Ecto neural progenitor cell (in vitro differentiated cells): ENCODE measurements around the gene CYP4F12.
"Not testable (repeated sequence)": the region's sequence is repeated elsewhere in the genome, so short reads cannot be mapped to it uniquely, and the experiment has no call there.

Experiments used
- DNase-seq: peaks from one replicate; pipeline ENCODE4 v3.0.0-alpha.2; 2018; ENCODE audit warnings: low spot score

CYP4F12 gene

DNA sequence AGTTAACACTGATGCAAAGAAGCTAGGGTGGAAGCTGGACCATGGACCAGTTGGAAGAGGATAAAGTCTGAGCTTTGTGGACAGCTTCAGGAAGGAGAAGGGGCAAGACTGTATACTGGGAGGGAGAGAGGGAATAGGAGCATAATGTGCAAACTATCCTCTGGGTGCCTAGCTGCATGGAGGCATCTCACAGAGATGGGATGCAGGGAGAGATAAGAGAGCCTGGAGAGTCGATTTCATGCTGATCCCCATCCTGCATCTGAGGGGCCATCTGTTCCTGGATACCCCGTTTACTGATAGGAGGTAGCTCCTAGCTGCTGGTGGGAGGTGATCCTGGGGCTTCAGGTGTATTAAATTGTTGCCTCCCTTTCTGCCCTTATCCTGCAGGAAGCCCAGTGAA lies 23.4 kb upstream of the CYP4F12 start:
- no peak for DNase-seq

DNA sequence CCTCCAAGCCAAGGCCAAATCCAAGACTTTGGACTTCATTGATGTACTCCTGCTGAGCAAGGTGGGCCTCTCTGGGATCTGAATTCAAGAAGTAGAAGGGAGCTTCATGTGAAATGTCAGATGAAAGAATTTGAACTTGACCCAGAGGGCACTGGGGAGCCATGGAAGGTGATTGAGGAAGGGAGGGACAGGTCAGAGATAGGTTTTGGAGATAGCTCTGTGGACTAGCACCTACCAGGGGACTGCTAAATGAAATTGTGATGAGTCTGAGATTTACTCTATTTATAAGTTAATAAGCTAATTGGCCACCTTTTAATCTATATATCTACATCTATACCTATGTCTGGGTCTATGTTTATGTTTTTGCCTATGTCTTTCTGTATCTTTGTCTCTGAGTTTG lies 22.8 kb upstream of the CYP4F12 start:
- DNase-seq = not testable (repeated sequence)

DNA sequence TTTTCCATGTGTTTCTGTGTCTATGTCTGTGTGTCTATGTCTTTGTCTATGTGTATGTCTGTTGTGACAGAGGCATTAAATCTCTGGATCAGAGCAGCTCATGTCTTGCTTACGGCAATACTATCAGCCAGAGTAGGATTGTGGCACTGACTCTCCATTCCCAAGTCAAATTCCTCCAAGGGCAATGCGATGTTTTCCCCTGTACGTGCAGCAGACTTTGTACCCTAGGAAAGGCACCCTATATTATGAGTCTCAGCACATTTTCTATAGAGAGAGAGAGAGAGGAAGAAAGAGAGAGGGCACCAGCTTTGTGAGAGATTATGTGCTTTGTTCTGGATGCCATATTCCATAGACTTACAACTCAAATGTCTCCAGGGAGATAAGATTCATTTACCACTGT lies 21.1 kb upstream of the CYP4F12 start:
- DNase-seq = no peak

DNA sequence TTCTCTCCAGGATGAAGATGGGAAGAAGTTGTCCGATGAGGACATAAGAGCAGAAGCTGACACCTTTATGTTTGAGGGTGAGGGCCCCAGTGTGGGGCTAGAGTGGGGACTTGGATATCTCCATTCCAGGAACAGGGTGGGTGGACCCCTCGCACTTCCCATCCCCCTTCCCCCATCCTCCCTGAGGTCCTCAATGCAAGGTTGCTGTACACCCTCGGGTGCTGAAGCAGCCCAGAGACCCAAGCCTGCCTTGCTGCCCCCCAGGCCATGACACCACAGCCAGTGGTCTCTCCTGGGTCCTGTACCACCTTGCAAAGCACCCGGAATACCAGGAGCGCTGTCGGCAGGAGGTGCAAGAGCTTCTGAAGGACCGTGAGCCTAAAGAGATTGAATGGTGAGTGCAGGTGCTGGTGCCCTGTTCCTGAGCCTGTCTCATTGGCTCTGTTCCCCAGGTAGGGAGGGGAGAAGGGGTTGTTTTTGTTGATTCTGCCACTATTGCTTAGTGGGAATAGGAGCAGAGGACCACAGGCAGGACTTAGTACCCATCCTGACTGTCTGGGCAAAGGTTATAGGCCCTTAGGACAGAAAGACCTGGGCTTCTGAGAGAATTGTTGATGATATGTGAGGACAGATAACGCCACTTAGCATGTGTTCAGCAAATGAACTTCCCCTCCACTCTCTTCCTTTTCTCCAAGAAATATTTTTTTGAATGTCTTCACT lies 20.2 kb upstream of the CYP4F12 start:
- no peak for DNase-seq

DNA sequence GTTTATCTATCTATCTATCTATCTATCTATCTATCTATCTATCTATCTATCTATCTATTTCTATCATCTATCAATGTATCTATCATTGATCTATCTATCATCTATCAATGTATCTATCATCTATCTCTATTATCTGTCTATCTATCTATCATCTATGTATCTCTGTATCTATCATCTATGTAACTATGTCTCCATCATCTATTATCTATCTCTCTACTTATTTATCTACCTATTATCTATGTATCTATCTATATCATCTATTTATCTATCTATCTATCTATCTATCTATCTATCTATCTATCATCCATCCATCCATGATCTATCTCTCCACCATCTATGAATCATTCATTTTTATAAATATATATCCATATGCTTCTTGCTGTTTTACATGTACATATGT lies 16.4 kb upstream of the CYP4F12 start:
- no peak for DNase-seq

DNA sequence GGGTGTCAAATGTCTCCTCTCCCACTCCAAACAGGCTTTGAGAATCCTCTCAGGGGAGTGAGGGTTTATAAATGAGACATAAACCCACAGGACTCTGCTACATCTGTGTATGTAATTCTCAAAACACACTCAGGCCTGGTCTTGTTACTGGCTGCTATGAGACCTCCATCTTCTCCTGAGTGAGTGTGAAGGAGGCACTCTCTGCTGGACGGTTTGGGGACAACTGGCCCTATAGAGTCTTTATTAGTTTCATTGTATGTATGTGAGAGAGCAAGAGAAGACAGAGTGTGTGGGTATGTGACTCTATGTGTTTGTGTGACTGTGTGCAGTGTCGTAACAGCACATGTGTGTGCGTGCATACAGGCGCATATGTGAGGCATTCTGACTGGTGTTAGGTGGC lies 9.6 kb upstream of the CYP4F12 start:
- DNase-seq = no peak

DNA sequence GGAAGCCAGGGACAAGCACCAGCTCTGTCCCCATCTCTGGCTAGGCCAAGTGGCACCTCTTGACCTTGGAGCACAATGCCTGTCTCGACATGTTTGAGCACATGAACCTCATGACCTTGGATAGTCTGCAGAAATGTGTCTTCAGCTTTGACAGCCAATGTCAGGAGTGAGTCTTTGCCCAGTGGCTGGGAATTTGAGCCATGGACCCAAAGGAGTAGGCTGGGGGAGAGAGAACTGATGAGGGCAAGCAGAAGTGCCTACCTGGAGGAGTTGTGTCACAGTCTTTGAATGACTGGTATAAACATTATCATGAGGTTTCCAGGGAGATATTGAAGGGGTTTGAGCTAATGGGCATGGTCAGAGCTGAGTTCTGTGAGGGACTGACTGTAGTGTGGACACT lies 6.7 kb upstream of the CYP4F12 start:
- no peak for DNase-seq

DNA sequence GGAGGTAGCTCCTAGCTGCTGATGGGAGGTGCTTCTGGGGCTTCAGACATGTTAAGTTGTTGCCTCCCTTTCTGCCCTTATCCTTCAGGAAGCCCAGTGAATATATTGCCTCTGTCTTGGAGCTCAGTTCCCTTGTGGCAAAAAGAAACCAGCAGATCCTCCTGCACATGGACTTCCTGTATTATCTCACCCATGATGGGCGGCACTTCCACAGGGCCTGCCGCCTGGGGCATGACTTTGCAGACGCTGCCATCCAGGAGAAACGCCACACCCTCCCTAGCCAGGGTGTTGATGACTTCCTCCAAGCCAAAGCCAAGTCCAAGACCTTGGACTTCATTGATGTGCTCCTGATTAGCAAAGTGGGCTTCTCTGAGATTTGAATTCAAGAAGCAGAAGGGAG lies 6.0 kb upstream of the CYP4F12 start:
- no peak for DNase-seq

DNA sequence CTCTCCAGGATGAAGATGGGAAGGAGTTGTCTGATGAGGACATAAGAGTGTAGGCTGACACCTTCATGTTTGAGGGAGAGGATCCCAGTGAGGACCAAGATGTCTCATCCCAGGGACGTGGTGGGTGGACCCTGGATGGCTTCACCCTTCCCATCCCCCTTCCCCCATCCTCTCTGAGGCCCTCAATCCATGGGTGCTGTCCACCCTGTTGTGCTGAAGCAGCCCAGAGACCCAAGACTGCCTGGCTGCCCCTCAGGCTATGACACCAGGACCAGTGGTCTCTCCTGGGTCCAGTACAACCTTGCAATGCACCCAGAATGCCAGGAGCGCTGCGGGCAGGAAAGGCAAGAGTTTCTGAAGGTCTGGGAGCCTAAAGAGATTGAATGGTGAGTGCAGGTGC lies 3.4 kb upstream of the CYP4F12 start:
- no peak for DNase-seq

DNA sequence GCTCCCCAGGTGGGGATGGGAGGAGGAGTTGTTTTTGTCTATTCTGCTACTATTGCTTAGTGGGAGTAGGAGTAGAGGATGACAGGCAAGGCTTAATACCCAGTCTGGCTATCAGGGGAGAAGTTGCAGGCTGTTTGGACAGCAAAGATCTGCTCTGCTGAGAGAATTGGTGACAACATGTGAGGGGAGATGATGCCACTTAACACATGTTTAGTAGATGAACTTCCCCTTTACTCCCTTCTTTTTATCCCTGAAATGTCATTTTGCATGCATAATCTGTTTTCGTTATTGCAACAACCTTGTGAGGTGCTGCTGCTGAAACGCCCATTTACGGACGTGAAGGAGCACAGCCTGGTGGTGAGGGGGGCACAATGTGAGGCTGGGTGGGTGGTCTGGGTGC lies 3.0 kb upstream of the CYP4F12 start:
- no peak for DNase-seq

DNA sequence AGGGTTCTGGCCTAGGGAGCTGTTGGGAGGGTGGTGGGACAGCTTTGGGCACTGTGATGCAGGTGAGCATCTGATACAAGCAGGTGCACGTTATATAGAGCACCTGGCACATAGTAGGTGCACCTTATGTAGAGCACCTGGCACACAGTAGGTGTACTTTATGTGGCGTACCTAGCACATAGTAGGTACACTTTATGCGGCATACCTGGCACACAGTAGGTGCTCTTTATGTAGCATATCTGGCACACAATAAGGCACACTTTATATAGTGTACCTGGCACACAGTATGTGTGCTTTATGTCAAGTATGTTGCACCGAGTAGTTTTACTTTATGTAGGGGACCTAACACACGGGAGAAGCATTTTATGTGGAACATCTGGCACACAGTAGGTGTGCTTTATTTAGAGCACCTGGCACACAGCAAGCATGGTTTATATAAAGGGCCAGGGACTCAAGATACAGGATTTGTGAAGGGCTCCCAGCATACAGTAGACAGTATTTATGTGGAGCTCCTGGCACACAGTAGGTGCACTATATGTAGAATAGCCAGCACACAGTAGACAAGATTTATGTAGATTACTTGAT lies 1.6 kb upstream of the CYP4F12 start:
- no peak for DNase-seq

DNA sequence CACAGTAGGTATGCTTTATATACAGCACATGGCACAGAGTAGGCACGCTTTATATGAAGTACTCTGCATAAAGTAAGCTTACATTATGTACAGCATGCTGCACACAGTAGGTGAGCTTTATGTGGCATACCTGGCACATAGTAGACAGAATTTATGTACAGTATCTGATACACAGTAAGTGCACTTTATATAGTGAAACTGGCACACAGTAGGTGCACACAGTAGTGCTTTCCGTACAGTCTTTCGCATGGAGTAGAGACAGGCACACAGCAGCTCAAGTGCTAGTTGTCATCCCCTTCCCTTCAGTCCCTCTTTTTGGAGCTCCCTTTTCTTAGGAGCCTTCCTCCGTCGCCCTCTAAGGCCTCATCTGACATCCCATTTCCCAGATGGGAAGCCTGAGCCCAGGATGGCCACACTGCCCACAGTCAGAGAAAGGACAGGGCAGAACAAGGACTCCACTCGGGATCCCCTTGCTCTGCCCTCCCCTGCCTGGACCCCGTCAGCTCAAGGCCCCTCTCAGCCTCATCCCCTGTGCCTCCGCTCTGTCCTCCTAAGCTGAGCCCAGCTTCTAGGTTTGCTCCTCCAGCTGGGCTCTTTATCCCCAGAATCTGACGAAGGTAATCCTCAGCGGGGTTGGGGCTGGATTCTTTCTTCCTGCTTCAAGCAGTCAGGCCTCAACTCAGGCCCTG lies 852 bp upstream of the CYP4F12 start:
- no peak for DNase-seq

DNA sequence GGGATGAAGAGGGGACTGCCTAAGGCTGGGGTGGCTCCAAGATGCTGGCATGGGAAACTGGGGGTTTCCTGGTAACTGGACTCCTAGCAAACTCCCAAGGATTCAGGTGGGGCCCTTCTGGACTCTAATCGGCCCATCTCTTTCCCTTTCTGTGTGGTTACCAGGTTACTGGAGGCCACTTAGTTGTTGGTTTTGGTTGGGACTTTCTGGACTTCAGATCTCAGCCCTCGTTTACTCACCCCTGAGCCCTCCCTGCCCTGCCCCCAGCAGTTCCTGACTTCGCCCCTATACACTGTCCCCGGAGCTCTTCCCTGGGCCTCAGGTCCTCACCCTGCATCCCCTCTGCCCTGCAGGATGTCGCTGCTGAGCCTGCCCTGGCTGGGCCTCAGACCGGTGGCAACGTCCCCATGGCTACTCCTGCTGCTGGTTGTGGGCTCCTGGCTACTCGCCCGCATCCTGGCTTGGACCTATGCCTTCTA lies 328 bp downstream of the CYP4F12 start:
- DNase-seq = no peak

DNA sequence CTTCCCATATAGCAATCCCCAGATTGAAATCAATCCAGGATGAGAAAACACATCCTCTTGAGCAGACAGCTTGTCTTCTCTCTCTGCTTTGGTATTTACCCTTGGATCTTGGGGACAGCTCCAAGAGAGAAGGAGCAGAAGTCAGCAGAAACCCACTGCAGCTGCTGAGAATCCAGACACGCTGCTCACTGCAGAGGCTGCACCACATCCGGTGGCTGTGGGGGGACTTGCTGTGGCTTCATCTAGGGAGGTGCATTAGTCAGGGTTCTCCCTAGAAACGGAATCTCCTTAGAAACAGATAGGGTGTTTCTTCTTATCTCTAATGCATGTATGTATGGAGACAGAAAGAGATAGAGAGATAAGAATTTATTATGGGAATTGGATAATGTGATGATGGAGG lies 2.7 kb downstream of the CYP4F12 start:
- no peak for DNase-seq

DNA sequence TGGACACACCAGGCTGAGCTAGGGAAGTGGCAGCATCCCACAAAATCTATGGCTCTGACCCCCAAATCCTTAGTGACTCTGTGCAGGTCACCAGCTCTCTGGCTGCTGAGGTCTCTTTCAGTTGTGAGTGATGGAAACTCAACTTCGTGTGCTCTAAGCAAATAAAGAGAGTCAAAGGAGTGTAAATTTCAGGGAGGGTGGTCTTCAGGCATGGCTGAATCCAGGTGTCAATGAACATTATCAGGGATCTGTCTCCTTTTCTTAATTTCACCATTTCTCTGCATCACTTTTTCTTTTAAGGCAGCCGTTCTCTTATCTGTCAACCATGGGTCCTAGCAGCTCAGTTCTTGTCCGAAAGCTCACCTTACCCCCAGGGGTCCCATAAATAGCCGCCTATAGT lies 6.2 kb downstream of the CYP4F12 start:
- DNase-seq = no peak

DNA sequence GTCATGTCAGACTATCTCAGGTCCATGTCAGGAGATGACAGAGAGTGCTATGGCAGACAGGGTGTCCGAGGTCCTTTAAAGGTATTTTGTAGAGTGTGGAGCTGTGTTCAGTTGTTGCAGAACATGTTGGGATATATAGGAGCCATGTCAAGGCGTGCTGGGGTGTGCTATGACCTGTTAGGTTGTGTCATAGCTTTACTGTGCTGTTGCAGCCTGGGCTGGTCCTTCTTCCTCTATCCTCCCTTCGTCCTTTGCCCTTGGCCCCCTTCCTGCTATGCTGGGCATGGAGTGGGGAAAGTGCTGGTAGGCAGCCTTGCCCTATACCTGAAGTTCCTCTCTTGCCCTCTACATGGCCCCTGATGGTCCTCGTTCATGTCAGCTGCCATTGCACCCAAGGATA lies 7.0 kb downstream of the CYP4F12 start:
- not testable (repeated sequence) for DNase-seq

DNA sequence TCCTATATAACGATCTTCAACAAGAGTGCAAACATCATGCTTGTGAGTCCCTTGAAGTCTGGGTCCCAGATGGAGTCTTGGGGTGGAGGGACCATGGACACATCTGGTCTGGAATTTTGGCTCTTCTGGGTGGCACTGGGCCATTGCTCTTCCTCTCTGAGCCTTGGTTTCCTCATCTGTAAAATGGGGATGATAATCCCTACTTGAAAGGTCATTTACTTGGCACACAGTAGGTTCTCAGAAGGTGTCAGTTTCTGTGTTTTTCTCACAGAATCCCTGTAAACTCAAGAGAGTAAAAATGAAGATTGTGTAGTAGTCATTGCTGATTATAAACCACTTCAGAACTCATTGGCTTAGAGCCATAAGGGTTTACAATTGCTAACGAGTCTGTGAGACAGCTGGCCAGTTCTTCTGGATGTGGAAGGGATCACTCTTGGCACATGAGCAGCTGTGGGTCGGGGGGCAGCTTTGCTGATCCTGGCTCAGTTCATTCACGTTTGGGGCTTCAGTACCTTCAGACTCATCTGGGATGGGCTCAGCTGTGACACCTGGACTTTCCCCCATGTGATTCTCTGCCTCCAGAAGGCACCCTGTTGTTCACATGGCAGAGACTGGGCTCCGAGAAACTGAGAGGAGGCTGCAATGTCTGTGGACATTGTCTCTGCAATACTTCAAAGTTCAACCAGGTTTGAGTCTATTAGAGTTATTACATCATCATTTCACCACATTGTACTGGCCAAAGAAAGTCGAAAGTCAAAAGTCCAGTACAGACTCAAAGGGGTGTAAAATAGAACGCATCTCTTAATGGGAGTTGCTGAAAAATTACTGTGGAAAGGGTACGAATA lies 7.8 kb downstream of the CYP4F12 start:
- no peak for DNase-seq

DNA sequence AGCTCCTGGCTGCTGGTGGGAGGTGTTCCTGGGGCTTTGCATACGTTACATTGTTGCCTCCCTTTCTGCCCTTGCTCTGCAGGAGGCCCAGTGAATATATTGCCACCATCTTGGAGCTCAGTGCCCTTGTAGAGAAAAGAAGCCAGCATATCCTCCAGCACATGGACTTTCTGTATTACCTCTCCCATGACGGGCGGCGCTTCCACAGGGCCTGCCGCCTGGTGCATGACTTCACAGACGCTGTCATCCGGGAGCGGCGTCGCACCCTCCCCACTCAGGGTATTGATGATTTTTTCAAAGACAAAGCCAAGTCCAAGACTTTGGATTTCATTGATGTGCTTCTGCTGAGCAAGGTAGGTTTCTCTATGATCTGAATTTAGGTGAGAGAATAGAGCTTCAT lies 10.5 kb downstream of the CYP4F12 start:
- no peak for DNase-seq

DNA sequence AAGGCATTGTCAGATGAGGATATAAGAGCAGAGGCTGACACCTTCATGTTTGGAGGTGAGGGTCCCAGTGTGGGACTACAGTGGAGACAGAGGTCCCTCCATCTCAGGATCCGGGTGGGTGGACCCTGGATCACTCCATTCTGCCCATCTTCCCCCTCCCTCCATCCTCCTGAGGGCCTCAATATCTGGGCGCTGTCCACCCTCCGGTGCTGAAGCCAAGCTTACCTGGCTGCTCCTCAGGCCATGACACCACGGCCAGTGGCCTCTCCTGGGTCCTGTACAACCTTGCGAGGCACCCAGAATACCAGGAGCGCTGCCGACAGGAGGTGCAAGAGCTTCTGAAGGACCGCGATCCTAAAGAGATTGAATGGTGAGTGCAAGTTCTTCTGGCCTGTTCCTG lies 11.9 kb downstream of the CYP4F12 start:
- no peak for DNase-seq

DNA sequence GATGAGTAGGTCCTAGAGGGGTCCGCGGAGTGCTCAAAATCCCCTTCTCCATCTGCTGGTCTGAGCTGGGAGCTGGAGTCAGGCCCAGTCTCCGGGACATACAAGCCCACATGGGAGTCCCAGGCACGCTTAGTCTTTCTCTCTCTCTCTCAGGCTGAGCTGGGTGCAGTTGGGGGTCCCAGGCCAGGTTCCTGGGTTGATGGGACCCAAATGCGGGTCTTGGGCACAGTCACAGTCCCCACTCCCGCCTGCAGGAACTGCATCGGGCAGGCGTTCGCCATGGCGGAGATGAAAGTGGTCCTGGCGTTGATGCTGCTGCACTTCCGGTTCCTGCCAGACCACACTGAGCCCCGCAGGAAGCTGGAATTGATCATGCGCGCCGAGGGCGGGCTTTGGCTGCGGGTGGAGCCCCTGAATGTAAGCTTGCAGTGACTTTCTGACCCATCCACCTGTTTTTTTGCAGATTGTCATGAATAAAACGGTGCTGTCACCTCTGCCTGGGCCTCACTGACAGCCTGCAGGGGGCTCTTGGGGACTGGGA lies 23.8 kb downstream of the CYP4F12 start:
- no peak for DNase-seq

DNA sequence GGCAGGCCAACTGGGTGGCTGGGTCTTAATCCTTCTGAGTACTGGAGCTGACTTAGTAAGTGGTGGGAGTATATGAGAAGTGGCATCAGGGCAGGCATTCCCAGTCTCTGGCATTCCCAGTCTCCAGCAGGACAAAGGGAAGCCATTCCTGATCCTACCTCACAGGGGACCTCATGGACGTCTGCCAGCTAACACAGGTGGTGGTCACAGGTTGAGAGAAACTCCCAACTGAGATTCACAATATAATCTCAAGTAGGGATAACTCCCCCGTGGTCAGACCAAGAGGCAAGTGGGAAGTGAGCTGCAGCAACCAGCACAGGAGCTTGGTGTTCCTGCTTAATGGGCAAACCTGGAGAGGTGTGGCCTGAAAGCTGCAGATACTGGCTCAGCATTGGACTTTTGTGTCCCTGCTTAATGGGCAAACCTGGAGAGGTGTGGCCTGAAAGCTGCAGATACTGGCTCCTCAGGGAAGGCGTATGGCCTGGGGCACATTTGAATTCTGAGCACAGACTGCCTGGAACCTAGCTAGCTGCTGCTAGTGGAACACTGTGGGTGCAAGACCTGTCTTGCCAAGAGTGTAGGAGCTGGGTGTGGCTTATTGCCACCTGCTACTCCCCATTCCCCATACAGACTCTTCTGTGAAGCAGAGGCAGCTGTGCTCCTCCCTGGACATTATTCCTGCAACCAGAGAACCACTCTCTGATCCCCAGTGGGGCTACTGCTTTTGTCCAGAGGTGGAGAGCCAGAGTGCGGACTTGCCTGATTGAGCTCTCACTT lies 29.1 kb downstream of the CYP4F12 start:
- DNase-seq = no peak

DNA sequence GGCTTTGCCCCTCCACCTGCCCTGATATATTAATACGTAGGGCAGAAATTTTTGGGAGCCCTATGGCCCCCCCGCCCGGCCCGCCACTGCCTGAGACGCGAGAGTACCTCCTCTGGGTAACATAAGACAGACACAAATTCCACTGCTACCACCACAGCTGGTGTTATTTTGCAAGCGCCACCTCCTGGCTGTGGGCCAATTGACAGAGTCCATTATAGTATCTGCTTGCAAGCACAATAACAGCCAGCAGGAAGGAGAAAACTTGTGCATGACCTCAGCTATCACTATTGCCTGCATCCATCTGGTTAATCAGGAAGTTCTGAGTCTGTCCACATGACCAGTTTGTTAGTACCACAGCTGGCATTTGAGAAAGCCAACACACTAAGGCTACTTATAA lies 29.6 kb downstream of the CYP4F12 start:
- DNase-seq = no peak
